ENCODE results near the gene MRPL37.

DNA sequence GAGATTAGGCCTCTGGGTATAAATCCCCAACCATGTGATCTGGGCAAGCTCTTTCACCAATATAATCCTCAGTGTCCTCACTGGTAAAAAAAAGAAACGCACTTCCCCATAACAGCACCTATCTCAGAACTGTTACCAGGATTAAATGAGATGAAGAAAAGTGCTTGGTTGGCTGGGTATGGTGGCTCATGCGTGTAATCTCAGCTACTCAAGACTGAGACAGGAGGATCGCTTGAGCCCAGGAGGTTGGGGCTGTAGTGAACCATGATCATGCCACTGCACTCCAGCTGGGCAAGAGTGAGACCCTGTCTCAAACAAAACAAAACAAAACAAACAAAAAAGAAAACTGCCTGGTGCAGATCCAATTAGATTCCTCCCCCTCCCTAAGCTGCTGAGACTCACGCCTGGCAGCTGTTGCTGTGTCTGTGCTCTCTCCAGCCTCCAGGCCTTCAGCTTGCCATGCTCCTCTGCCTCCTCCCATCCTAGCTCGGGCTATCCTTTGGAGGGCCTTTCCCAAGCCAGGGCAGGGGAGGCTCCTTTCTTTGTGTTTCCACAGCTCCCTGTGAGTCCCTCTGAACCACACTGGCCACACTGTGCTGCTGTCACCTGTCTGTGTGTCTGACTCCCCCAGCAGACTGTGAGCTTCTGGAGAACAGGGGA, 19.1 kb upstream of the MRPL37 start:
- TF ChIP-seq, protein P1, sequence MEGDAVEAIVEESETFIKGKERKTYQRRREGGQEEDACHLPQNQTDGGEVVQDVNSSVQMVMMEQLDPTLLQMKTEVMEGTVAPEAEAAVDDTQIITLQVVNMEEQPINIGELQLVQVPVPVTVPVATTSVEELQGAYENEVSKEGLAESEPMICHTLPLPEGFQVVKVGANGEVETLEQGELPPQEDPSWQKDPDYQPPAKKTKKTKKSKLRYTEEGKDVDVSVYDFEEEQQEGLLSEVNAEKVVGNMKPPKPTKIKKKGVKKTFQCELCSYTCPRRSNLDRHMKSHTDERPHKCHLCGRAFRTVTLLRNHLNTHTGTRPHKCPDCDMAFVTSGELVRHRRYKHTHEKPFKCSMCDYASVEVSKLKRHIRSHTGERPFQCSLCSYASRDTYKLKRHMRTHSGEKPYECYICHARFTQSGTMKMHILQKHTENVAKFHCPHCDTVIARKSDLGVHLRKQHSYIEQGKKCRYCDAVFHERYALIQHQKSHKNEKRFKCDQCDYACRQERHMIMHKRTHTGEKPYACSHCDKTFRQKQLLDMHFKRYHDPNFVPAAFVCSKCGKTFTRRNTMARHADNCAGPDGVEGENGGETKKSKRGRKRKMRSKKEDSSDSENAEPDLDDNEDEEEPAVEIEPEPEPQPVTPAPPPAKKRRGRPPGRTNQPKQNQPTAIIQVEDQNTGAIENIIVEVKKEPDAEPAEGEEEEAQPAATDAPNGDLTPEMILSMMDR (optimal IDR thresholded peaks at IDR 0.05 in 1 of 3, IDR thresholded peaks at IDR 0.05 in 1 of 3, conservative IDR thresholded peaks at IDR 0.05 in 1 of 3; ENCODE audit: extremely low read depth in 1 of 3, insufficient read depth in 2 of 3, low read length in 3 of 3) = no peak
- TF ChIP-seq EZH2 (IDR thresholded peaks at IDR 0.05; ENCODE audit: low read length) = no peak

Data from keratinocyte (primary cell).